Vagina (tissue), 2 donors: ENCODE data around the gene ANAPC10.

Source experiments
- CTCF ChIP-seq, 3 experiments: fragments of 450-650 bp in 2 of 3; fragments of 200-600 bp in 1 of 3; sonication (generic) in 1 of 3; IDR thresholded peaks; one replicate each; pipeline ENCODE4 v1.5.1; 2017 to 2019; ENCODE audit warnings: antibody characterized with exemption in 3 of 3, mild to moderate bottlenecking in 2 of 3, moderate library complexity in 2 of 3
- POLR2AphosphoS5 ChIP-seq, 2 donors: sonication (generic); formaldehyde crosslinking; IDR thresholded peaks; one replicate each; pipeline ENCODE4 v1.9.0; 2017; ENCODE audit warnings: antibody characterized with exemption in 2 of 2, mild to moderate bottlenecking in 2 of 2, low read depth in 1 of 2; ENCODE audit not compliant: insufficient read depth in 1 of 2

- no peak for TF ChIP-seq CTCF (IDR thresholded peaks at IDR 0.05)
- TF ChIP-seq POLR2AphosphoS5 (IDR thresholded peaks at IDR 0.05; ENCODE audit: insufficient read depth in 1 of 2, low read depth in 1 of 2), result no peak
Observed at GRCh38 chr4:145131848-145132247, 33.9 kb upstream of the ANAPC10 start.
